DMS114 treated with DMSO at 0.1 percent for 48 hours (cell line): ENCODE data around the gene ORC5.
A peak's percentile ranks its signal among the peaks of the same experiment; 100 is the strongest.

Source experiments
- DNase-seq: peaks from one replicate; lab custom pipeline; 2025; ENCODE audit not compliant: unreplicated experiment; lab: John Stamatoyannopoulos, UW

Gene ORC5

DNA sequence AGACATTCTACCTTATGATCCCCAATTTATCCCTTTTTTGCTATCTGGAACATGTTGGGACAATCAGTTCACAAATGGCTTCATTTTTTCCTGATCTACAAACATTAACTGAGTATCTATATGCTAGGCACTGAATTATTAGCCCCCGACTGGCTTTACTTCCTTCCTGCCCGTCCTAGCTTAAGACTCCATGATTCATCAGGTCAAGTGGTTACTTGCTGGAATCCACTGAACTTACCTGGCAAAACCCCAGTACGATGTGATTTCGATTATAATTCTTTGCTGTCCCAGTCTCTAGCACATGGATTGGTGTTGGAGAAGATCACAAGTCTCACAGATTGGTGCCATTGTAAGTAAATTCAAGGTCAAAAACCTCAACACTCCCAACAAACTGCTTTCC lies 77.1 kb downstream of the ORC5 start:
- no peak for DNase-seq

DNA sequence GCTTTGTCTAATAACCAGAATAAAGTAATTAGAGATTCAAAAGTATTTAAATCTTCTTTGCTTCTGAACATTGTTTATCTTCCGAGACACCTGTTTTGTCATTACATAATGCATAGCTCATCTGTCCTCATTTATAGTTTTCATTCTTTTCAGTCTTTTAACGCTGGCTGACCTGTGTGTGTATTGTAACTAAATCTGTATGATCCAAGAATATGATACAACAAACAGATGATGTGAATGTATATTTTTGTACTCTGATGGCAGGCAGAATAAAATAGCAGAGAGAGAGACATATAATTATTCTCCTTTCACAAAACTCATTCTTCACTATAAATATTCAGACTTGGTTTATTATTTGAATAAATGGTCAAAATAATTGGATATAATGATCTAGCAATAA lies 80.6 kb downstream of the ORC5 start:
- no peak for DNase-seq

GRCh38 chr7:104126411-104126841 lies 81.4 kb downstream of the ORC5 start:
- no peak for DNase-seq

- DNase-seq: no peak
Measured at GRCh38 chr7:104124893-104125477, 82.8 kb downstream of the ORC5 start.

GRCh38 chr7:104124469-104124868 lies 83.3 kb downstream of the ORC5 start:
- DNase-seq: no peak

GRCh38 chr7:104123786-104124185 lies 84.0 kb downstream of the ORC5 start:
- DNase-seq: no peak

DNA sequence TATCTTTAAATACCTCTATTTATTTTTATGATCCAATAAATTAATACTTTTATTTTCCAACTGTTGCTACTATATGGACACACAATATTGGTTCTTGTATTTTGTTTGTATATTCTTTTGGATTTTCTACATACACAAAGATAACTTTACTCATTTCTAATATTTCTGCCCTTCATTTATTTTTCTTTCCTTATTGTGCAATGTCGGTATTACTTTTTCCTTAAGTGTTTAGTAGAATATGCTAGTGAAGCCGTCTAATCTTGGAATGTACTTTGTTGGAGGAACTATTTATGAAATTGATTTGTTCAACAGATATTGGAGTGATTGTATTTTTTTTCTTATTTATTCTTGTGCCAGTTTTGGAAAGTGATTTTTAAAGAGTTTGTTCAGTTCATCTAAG lies 94.0 kb downstream of the ORC5 start:
- DNase-seq: no peak

DNA sequence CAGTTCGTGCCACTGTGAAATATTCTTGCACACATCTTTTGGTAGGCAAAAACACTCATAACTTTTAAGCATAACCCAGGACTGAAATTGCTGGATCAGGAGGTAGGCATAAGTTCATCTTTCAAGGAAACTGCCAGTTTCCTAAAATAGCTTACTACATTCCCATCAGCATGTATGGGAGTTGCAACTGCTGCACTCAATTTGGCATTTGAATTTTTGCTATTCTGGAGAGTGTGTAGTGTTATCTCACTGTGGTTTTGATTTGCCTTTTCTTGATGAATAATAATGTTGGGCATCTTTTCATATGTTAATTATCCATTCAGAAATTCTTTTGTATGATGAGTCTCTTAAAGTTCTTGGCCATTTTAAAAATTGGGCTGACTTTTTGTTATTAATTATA lies 95.2 kb downstream of the ORC5 start:
- no peak for DNase-seq

DNA sequence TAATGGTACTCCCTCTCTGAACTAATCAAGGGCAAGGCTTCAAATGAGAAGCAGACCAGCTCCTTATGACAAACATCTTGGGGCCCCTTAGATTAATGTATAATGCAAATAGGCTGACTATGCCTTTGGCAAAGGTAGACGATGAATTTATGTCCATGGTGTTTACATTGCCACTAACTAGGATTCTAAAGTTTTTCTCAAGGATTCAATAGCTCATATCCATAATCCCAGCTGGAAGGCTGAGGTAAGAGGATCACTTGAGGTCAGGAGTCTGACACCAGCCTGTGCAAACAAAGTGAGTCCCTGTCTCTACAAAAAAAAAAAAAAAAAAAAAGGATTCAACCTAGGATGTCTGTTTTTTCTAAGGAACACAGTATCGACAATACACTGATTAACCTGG lies 96.5 kb downstream of the ORC5 start:
- no peak for DNase-seq

DNA sequence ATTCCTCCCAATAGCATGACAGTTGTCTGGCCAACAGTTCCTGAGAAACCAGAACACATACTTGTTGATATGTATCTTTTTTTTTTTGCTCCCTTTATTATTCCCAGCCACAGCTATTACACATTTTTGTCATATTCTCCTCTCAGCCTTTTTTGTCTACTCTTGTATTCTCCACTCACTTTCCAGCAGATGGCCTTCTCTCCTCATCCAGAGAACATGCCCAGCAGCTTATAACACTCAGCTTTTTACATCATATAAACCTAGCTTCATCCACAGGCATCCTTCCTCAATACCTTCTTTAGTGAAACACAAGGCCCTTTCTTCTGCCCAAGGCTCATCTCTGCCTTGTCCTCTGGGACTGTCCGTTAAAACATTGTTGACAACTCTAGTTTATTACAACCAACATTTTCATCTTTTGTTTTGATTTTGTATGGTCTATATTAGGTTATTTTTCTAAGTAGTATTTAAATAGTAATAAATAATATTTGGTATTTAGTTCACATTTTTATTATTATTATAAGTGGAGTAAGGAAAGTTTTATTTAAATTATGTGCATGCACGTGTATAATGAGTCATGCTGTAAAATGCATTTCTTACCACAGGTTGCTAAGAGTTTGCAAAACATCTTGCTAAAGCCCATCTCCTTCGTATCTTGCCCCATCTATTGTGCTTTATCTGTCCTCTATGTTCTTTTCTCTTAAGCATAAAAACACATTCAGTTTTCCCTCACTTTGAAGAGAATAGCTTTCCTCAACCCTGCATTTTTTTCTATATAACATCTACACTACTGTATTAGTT lies 101.5 kb downstream of the ORC5 start:
- DNase-seq: peak; percentile 6

- no peak for DNase-seq
Measured at GRCh38 chr7:104098890-104099289, 108.9 kb downstream of the ORC5 start.

DNA sequence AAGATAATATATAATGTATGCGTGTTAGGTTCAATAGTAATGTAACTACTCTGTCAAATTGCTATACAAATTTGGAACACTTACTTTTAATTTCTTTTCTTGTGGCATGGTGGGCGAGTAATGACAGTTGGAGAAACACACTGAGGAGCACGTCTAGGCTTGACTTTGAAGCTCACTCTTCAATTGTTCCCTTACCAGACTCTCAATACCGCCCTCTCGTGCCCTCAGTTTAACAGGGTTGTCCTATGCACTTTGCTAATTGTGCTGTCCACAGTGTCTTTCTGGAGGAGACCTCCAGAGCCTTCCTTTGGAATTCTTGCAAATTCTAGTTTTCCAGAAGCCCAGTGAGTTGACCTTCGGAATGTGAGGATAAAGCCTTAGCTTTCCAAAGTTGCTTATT lies 111.1 kb downstream of the ORC5 start:
- no peak for DNase-seq

DNA sequence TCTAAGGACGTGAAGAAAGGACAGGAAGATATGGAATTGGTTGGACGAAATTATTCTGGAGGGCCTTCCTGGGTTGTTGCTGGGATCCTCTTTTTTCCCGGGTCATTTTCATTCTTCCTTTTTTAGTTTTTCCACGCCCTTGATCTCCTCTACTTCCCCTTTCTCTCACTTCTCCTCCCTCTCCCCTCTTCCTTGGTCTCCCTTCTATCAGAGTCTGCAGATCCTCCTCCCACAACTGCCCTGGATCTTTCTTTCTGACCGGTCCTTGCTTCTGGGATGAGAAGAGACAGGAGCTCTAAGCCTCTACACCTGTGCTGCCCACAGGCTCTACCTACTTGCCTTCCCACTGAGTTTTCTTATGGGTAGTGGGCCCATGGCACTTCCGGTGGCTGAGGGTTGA lies 114.7 kb downstream of the ORC5 start:
- DNase-seq: no peak

GRCh38 chr7:104091242-104091641 lies 116.6 kb downstream of the ORC5 start:
- DNase-seq: no peak

GRCh38 chr7:104089612-104090011 lies 118.2 kb downstream of the ORC5 start:
- no peak for DNase-seq

GRCh38 chr7:104089061-104089460 lies 118.8 kb downstream of the ORC5 start:
- no peak for DNase-seq
